Activated CD4-positive, alpha-beta T cell treated with anti-CD3 and anti-CD28 coated beads, Interleukin-10, Interleukin-2, amounts not matched to agents 100 ng/mL and 50 ng/mL, durations not matched to agents 16 hours and 8 hours (primary cell): ENCODE data around the gene CD34.
"Not testable (repeated sequence)": the region's sequence is repeated elsewhere in the genome, so short reads cannot be mapped to it uniquely, and the experiment has no call there.

Experiments used
- DNase-seq: peaks from one replicate; pipeline ENCODE4 v3.0.0-alpha.2; 2020

Gene CD34, protein sequence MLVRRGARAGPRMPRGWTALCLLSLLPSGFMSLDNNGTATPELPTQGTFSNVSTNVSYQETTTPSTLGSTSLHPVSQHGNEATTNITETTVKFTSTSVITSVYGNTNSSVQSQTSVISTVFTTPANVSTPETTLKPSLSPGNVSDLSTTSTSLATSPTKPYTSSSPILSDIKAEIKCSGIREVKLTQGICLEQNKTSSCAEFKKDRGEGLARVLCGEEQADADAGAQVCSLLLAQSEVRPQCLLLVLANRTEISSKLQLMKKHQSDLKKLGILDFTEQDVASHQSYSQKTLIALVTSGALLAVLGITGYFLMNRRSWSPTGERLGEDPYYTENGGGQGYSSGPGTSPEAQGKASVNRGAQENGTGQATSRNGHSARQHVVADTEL

DNA sequence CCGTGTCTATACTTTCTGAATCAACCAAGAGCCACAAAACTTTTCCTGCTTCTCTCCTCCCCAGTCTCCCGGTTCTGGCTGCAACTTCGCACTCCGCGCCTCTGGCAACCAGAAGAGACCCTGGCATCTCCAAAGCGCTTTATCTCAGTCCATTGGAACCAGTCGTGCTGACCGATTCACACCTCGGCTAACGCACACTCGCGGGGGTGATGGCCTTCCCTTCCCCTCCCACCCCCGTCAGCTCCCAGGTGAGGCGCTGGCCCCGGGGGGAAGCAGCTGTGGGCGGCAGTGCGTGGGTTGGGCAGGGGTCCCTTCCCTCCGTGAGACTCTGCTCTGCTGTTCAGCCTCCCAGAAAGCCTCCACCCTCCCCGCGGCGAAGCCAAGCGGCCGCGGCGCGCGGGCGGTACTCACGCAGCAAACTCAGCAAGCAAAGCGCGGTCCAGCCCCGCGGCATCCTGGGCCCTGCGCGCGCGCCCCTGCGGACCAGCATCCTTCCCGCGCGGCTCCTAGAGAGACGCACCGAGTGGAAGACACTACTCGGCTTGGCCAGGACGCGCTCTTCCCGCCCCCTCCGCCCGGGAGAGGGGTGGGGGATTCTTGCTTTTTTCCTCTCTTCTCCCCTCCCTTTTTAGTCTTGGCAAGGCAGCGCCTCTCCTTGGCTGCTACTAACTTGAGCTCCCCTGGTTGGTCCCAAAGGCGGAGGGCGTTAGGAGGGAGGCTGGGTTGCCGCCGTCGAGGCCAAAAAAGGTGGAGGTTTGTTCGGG is at the start of gene CD34:
Gene CD34, minus strand, starts transcription at position 535 of the 764 bp plus-strand sequence. Its CDS starts 45 bp downstream, at position 490.
- DNase-seq, result peak; percentile 8

DNA sequence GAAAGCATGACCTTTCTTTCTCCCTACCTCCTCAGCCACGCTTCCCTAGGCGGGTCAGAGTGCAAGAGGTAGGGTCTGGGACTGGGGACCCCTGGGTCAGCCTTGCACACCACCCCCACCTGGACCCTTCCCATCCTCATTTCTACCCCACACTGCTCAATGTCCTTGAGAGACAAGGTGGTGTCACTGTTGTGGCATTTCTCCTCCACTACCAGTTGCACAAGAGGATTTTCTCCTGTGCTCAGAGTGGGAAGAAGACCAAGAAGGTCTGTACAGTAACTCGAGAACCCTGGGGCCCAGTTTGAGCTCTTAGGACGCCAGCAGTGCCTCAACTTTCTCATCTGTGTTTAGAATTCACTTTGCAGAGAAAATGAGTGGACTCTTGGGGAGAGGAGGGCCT is 49.4 kb upstream of the CD34 start:
- DNase-seq, result no peak

DNA sequence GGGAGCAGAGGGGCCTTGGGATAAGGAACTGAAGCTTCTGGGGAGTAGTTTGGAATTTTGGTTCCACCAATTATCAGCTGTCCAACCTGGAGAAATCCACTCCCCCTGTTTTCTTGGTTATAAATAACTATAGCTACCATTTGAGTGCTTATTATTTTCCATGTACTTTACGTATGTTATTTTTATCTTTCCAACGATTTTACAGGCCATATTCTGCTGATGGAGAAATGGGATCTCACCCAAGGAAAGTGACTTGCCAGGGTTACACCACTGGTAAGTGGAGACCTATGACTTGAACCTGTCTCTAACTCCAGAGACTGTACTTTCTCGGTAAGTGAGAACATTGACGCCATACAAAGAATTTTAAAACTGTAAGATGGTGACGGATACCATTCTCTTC is 49.0 kb upstream of the CD34 start:
- no peak for DNase-seq

DNA sequence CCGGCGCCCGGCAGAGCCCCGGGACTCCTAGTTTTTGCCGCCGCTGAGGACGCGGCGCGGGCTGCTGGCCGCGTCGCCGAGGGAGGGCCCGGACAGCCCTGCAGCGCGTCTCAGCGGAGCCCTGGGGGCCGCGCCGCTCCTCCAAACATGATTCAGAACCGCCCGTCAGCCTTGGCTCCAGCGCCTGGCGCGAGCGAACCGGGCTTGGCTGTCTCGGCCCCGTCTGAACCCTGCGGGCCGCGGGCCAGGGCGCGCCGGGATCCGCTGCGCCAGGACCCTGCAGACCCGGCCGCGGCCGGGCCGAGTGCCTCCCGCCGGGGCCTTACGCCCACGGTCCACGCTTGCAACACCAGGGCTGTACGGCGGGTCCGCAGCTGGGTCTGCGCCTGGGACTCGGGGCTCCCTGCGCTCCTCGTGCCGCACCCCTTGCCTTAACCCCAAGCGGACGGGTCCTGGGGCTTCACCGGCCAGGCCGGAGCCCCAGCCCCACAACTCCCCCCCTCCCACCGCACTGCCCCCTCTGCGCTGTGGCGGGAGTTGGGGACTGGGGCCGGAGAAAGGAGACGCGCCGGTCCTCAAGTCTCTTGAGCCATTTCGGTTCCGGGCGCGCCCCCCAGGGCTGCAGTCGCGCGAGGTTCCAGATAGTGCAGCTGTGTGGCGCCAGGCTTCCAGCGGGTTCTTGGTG is 48.4 kb upstream of the CD34 start:
- peak; percentile 4 for DNase-seq

DNA sequence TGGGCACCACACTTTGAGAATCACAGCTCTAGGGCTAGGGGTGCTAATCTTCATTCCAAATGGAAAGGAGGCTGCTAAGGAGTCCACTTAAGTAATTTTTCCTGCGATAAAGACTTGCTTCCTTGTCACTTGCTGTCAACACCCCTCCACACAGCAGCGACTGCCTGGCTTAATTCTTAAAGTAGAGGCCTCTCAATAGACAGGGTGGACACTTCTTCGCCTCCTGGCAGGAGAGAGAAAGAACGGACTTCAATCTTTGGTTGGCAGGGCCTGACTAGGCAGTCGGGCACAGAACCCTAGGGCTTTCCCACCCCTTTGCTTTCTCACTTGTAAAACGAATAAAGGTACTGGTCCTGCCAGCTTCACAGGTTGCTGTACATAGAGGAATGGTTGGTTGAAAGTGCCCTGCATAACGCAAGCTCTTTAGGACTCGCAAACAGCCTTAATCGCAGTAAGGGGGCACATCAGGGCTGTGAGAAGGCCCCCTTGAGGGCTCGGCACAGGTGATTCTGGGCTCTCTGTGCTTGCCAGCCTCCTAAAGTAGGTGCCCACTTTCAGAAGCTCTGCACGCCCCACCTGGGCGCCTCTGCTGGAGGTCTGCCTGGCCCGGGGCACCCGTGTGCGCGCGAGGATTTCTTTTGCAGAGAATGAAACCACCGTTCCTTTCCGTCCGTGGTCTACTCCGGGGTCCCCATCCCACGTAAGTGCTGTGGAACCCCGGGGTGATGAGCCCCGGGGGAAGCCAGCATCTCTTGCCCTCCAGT is 47.6 kb upstream of the CD34 start:
- no peak for DNase-seq

DNA sequence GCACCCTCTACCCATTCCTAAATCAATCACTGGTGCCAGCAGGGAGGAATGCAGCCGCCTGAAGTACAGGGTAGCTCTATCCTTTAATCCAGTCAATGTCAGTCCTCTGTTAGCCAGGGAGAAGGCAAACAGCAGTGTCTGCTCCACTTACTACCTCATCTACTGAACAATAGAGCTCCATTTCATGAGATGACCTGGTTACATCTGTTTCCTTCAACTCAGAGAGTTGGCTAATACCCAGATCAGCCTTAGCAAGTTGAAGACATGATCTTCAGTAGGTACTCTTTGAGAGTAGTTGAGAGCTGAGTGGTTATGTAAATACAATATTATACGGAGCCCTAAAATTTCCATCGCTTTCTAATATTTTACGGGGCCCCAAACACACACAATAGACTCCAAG is 46.1 kb upstream of the CD34 start:
- DNase-seq, result no peak

DNA sequence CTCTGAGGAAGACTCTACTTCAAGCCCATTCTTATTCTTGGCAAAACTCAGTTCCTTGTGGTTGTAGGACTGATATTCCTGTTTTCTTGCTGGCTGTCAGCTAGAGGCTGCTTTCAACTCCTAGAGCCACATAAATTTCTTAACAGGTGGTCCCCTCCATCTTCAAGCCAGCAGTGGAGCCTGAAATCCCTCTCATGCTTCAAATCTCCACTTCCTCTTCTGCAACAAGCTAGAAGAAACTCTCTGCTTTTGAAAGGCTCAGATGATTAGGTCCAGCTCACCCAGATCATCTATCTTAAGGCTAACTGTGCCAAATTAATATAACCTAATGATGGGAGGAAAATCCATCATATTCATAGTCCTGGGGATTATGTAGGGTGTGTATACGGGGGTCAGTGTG is 43.2 kb upstream of the CD34 start:
- DNase-seq, result no peak

DNA sequence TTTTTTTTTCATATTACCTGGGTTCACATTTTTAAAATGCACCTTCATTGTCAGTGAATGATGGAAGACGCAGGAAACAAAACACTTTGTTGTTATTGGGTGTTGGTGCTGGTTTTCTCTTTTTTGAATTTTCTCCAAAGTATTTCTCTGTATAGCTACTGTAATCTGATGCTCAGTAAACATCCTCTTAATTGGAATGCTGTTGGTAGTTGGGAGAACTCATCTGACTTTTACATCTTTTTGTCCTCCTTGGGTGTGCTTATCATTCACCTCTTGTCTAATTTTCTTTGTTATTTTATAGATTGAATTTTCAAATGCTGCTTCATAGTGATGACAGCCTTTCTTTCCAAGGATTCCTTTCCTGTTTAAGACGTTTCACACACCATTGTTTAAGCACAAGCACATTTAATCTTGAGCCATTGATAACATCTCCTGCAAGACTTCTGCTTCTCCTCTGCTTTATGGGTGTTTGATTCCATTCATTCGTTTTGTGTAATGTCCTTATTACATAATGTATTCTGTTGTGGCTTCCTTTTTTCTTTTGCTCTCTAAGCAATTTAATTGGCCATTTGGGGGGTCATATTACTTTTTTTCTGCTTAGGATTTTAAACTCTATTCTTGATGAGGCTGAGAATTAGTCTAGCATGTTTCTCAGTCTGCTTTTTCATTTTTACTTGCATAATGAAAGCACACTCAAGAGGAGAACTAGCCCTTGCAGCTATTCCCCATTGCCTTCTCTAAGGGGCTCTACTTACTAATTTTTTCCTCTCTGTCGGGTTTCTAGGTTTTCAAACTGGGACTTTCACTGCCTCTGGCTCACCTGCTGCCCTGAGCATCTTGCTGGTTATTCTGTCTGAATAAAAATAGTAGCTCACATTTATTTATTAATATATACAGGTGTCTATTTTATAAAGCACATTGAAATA is 42.0 kb upstream of the CD34 start:
- DNase-seq, result no peak

DNA sequence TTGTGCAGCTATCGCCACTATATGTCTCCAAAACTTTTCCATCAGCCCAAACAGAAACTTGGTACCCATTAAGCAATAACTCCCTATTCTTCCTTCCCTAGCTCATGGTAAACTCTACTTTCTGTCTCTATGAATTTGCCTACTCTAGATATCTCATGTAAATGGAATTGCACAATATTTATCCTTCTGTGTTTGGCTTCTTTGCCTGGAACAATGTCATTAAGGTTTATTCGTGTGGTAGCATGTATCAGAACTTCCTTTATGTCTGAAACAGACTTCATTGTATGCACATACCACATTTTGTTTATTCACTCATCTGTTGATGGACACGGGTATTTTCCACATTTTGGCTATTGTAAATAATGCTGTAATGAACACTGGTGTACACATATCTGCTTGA is 40.7 kb upstream of the CD34 start:
- no peak for DNase-seq

DNA sequence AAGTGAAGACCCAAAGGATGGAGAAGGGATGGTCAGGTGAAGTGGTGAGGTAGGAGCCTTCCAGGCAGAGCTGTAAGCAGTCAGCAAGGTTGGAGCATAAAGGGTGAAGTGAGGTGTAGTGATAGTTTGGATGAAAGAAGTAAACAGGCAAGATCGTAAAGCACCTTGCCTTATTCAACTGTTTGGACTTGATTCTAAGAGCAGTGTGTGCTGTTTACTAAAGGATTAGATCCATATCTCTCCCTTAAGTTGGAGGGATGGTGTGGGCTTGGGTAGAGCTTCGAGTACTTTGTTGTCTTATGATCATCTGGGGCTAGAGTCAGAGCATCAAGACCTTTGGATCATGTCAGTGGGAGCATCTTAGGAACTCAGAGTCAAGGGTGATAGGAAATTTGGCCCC is 39.8 kb upstream of the CD34 start:
- DNase-seq, result no peak

DNA sequence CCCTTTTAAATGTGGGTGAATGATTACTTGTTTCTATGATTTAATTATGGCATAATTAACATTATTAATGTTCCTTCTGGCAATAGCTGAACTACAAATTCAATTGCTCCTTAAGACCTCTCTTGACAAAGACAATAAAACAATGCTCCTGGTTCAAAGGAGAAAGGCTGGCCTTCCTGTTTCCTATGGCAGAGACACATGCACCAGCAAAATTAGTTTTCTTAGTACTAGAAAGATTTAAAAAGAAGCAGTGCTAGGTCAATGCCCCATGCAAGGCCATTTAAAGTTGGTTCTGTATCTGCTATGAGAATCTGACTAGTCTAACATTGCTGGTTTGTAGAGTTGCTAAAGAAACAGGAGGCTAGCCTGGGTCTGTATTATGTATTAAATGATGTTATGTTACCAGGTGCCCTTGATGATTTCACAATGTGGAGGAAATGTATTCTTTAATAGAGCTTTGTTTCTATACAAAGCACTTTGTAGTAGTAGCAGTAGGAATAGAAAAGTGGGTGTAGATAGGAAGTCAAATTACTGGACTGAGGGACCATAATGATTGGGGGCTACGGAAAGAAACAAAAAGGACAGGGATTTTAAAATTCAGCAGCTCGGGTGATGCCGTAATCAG is 38.8 kb upstream of the CD34 start:
- DNase-seq, result no peak

DNA sequence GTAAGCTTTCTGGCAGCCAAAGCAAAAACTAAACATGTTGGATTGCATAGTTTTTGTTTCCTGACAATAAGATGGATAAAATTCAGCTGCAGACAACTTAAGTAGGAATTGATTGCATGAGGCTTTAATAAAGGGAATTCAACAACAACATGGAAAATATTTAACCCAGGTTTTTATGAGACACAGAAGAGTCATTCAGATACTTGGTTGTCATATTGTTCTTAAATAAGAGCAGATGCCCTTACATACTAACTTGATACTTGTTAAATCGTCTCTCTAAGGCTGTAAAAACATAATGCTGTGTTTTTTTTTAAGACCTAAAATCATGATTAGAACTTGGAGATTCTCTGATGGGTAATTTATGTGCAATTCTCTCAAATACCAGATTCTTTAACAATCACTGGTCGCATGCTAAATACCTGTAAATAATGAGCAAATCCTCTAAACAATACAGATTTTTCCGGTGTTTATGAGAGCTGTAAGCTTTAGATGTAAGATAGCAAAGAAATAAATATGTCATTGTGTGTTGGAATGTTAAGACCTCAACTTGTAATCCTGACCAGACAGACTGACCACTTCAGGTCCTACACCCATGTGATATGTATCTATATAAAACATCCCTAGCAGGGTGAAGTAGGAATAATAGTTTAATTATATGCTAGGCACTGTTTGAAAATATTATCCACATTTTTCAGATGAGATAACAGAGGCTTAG is 37.8 kb upstream of the CD34 start:
- DNase-seq, result no peak

DNA sequence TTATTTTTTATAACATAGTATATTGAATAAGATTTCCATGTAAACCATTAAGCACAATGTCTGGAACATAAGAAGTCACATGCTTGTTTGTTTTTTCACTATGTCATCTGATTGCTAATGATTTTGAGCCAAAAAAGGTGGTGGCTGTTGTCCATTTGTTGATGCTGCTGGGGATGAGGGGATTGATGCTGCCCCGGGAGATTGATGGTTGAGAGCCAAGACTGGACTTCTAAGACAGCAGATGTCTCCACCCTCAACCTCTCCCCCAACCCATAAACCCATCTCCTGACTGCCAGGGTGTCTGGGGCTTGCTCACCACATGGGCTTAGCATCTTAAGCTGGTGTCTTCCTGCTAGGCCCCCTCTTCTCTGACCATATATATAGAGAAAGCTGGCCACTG is 35.8 kb upstream of the CD34 start:
- no peak for DNase-seq

DNA sequence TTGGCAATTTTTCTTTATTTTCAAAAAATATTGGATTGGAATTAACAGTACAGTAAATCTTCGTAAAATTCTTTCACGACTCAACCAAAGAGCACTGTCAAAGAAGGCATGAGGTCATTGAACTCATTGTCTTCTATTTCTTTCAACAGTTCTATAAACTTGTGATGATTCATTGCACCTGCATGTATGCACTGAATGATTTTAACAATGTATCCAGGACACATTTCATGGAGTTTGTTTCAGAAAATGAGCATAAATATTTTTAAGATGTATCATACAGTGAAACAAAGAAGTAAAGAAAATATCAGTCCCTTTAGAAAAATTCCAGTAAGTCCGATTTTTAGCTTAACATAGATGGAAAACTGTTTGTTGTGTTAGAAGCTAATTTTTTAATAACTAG is 33.6 kb upstream of the CD34 start:
- DNase-seq, result no peak

DNA sequence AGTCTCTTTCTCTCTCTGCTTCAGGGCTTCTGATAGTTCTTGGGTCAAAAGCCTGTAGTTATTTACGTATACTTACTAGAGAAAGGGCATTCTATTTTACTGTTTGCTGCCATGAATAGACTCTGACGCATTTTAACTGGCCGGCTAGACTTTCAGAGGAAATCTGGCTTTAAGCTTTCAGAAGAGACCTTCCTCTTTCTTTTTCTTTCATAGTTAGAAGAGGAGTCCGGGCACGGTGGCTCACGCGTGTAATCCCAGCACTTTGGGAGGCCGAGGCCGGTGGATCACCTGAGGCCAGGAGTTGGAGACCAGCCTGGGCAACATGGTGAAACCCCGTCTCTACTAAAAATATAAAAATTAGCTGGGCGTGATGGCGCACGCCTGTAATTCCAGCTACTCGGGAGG is 31.4 kb upstream of the CD34 start:
- not testable (repeated sequence) for DNase-seq

DNA sequence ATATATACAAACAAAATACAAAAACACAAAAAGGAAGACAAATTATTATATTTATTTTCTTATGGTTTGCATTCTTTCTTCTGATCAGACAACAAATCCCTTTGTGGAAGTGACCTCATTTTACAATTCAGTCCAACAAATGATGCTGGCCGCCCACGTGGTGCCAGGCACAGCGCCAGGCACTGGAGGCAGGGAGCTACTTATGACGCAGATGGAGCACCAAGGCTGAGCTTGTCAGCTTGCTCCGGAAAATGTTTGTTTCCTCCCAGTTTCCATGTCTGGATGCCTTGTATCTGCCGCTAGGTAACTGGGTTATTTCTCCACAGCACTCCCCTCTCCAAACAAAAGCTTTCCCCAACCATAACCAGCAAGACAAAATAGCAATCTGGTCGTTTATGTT is 30.7 kb upstream of the CD34 start:
- no peak for DNase-seq

DNA sequence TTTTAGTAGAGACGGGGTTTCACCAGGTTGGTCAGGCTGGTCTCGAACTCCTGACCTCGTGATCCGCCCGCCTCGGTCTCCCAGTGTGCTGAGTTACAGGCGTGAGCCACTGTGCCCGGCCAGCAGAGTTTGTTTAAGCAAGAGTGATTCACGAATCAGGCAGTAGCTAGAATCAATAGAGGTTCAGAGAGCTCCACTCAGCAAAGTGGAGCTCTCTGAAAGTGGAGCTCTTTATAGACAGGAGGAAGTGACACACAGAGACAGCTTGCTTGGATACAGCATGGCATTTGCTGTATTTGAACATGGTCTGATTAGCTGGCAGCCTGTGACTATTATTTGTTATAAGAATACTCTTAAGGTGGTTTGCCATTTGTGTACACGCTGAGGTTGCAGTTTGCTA is 27.1 kb upstream of the CD34 start:
- no peak for DNase-seq

DNA sequence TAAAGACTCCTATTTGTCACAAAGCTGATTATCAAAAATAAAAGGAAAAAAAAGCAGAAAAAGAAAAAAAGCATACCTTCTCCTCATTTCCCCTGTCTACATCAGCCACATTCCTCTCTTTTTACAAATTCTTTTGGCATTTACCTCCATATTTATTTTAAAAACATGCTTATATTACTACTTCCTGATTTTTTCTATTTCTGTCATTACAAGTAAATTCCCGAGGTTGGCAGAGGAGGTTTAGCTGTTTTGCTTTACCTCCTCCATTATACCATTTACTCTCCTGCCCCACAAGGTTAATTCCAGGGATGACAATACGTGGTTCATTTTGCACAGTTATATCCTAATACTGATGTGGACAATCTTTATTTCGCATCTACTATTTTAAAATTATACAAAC is 26.3 kb upstream of the CD34 start:
- DNase-seq, result no peak

DNA sequence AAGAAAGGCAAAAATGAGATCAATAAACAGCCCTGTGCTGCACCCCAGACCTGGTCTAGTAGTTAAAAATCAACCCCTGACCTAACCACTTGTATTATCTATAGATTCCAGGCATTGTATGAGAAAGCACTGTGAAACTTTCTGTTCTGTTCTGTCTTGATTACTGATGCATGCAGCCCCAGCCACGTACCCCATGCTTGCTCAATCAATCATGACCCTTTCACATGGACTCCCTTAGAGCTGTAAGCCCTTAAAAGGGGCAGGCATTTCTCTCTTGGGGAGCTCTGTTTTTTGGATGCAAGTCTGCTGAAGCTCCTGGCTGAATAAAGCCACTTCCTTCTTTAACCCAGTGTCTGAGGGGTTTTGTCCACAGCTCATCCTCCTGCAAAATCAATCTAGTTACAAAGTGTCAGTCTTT is 24.2 kb upstream of the CD34 start:
- no peak for DNase-seq

DNA sequence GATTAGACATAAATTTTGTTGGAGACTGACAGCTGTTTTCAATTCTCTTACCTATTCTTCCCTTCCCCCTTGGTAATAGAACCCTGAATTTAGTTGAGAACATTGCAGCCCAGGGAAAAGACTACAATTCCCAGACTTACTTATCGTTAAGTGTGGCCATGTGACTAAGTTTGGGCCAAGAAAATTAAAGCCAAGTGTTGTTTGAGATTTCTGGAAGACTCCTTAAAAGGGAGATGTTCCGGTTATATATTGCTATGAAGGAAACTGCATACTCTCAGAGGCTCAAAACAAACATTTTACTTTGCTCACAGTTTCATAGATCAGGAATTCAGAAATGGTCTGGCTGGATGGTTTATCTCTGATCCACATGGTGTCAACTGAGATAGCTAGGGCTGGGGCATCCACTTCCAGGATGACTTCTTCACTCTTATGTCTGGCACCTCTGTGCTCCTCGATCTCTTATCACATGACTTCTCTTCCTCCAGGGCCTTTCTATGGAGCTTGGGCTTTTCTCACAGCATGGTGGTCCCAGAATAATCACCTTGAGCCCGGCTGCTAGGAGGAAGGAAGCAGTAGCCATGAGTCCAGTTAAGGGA is 22.4 kb upstream of the CD34 start:
- no peak for DNase-seq
